Smooth muscle cell (in vitro differentiated cells): ENCODE results near the gene TRAF3. TPM values are rescaled to one million over a fixed set of nuclear protein-coding genes. Genes with fewer than 3 reads are reported as not detected.

Experiments used
- DNase-seq: peaks from one replicate; lab custom pipeline; 2025; ENCODE audit not compliant: unreplicated experiment; lab: John Stamatoyannopoulos, UW
- H2AFZ ChIP-seq: fragments of 200-600 bp; sonication (generic); 2 replicates; pipeline ENCODE4 v1.6.0; 2016; ENCODE audit warnings: antibody characterized with exemption, low read depth, mild to moderate bottlenecking
- H3F3A ChIP-seq: fragments of 200-600 bp; sonication (generic); 2 replicates; pipeline ENCODE4 v1.6.0; 2017; ENCODE audit warnings: antibody characterized with exemption, low read depth
- H3K27ac ChIP-seq: fragments of 200-600 bp; sonication (generic); 2 replicates; pipeline ENCODE4 v1.5.1; 2016; ENCODE audit warnings: low read depth, mild to moderate bottlenecking
- H3K27me3 ChIP-seq: fragments of 200-600 bp; sonication (generic); 2 replicates; pipeline ENCODE4 v1.6.1; 2016; ENCODE audit warnings: low read depth, mild to moderate bottlenecking
- H3K36me3 ChIP-seq: fragments of 200-600 bp; sonication (generic); 2 replicates; pipeline ENCODE4 v1.5.1; 2016; ENCODE audit warnings: low read depth
- H3K4me1 ChIP-seq: fragments of 200-600 bp; sonication (generic); 2 replicates; pipeline ENCODE4 v1.5.1; 2016; ENCODE audit warnings: low read depth
- H3K4me2 ChIP-seq: fragments of 200-600 bp; sonication (generic); 2 replicates; pipeline ENCODE4 v1.6.0; 2016; ENCODE audit warnings: mild to moderate bottlenecking
- H3K4me3 ChIP-seq: fragments of 200-600 bp; sonication (generic); 2 replicates; pipeline ENCODE4 v1.5.1; 2016; ENCODE audit warnings: mild to moderate bottlenecking
- H3K79me2 ChIP-seq: fragments of 200-600 bp; sonication (generic); 2 replicates; pipeline ENCODE4 v1.6.0; 2016; ENCODE audit warnings: low read depth, mild to moderate bottlenecking
- H3K9ac ChIP-seq: fragments of 200-600 bp; sonication (generic); 2 replicates; pipeline ENCODE4 v1.6.0; 2016; ENCODE audit warnings: low read depth
- H3K9me3 ChIP-seq: fragments of 200-600 bp; sonication (generic); replicated peaks from 2 replicates; pipeline ENCODE4 v1.5.1; 2016; ENCODE audit warnings: low read depth
- H4K20me1 ChIP-seq: fragments of 200-600 bp; sonication (generic); 2 replicates; pipeline ENCODE4 v1.6.0; 2016; ENCODE audit warnings: low read depth
- CTCF ChIP-seq: fragments of 200-600 bp; sonication (generic); IDR thresholded peaks from 2 replicates; pipeline ENCODE4 v1.5.1; 2017; ENCODE audit warnings: borderline replicate concordance, mild to moderate bottlenecking, antibody characterized with exemption; ENCODE audit not compliant: insufficient read depth, poor library complexity, severe bottlenecking
- WGBS: methylation state at CpG from one replicate; pipeline ENCODE4 v1.1.7; 2016; ENCODE audit warnings: low lambda C conversion rate; 5-methylcytosine and 5-hydroxymethylcytosine counted together
- polyA plus RNA-seq: library from polyadenylated mRNA; unstranded; fragments of >200 nt; fragmentation: Nextera tagmentation; extraction: Ambion mirVana; gene quantifications from 2 replicates; pipeline ENCODE4 v1.2.1, GENCODE V29; 2016
- total RNA-seq: library from RNA; depleted of rRNA; stranded (reverse); fragments of >200 nt; gene quantifications from 2 replicates; pipeline ENCODE4 v1.2.3, GENCODE V29; 2014

Gene TRAF3
- total and polyA plus RNA-seq, 2 experiments from 2014 or later: 9.4 to 24.6 TPM

- Histone ChIP-seq H3K4me2 (no peak overlapping the region), H3K27me3 (no peaks in the 10 kb centered on the region), H3F3A (no peaks in the 10 kb centered on the region), H3K4me1 (no peaks in the 10 kb centered on the region), H3K4me3 (no peak overlapping the region), H4K20me1 (no peaks in the 10 kb centered on the region), H3K36me3 (peaks cover 5% of the 10 kb centered on the region), H3K79me2 (no peaks in the 10 kb centered on the region), H3K27ac (no peak overlapping the region), H3K9ac (no peak overlapping the region), H3K9me3 (peaks cover 2% of the 10 kb centered on the region), H2AFZ (no peak overlapping the region)
- 96% methylated on average over 22 of the region's 28 CpGs for WGBS
- no peak for TF ChIP-seq CTCF
- DNase-seq: no peak
These were observed 30.4 kb upstream of the TRAF3 start for GRCh38 chr14:102746634-102747438.

GRCh38 chr14:102748806-102749205 lies 28.4 kb upstream of the TRAF3 start:
- no peaks in the 10 kb centered on the region for H3K27me3 ChIP-seq
- no peak overlapping the region for H3K9ac ChIP-seq
- no peak overlapping the region for H2AFZ ChIP-seq
- no peak for TF ChIP-seq CTCF
- no peaks in the 10 kb centered on the region for H3K4me1 ChIP-seq
- H3K4me3 ChIP-seq: no peak overlapping the region
- H3K4me2 ChIP-seq: no peak overlapping the region
- no peaks in the 10 kb centered on the region for H3F3A ChIP-seq
- no peaks in the 10 kb centered on the region for H3K79me2 ChIP-seq
- WGBS: 96% methylated on average over 8 of the region's 8 CpGs
- no peak overlapping the region for H3K27ac ChIP-seq
- H4K20me1 ChIP-seq: no peaks in the 10 kb centered on the region
- no peaks in the 10 kb centered on the region for H3K9me3 ChIP-seq
- no peaks in the 10 kb centered on the region for H3K36me3 ChIP-seq
- DNase-seq: no peak

GRCh38 chr14:102749393-102750305 lies 27.6 kb upstream of the TRAF3 start:
- no peaks in the 10 kb centered on the region for H3K27me3 ChIP-seq
- no peak overlapping the region for H3K27ac ChIP-seq
- H3K36me3 ChIP-seq: no peaks in the 10 kb centered on the region
- H3K4me1 ChIP-seq: no peaks in the 10 kb centered on the region
- no peaks in the 10 kb centered on the region for H3F3A ChIP-seq
- H3K79me2 ChIP-seq: no peaks in the 10 kb centered on the region
- TF ChIP-seq CTCF: no peak
- no peak overlapping the region for H3K4me2 ChIP-seq
- WGBS: 89% methylated on average over 33 of the region's 33 CpGs
- H3K9ac ChIP-seq: no peak overlapping the region
- no peak overlapping the region for H3K4me3 ChIP-seq
- DNase-seq: no peak
- no peak overlapping the region for H2AFZ ChIP-seq
- no peaks in the 10 kb centered on the region for H3K9me3 ChIP-seq
- no peaks in the 10 kb centered on the region for H4K20me1 ChIP-seq
